GM12864 (cell line): Measurements from ENCODE around the gene HCRT.

Experiments
- DNase-seq: peaks from one replicate; pipeline ENCODE4 v3.0.0-alpha.2; 2011; ENCODE audit warnings: low read depth
- H3K4me3 ChIP-seq: 2 replicates; pipeline ENCODE4 v1.5.1; 2011; ENCODE audit warnings: mild to moderate bottlenecking, low read depth, low read length, control low read depth
- CTCF ChIP-seq: IDR thresholded peaks from 2 replicates; pipeline ENCODE4 v1.5.1; 2011; ENCODE audit warnings: low read depth, mild to moderate bottlenecking, moderate library complexity, low read length, control low read depth, inconsistent platforms; ENCODE audit errors: missing control alignments

Gene HCRT

GRCh38 chr17:42136654-42137051 is 48.6 kb downstream of the HCRT start:
- H3K4me3 ChIP-seq = no peak overlapping the region

GRCh38 chr17:42135664-42136653 is 49.3 kb downstream of the HCRT start:
- no peak overlapping the region for H3K4me3 ChIP-seq
- TF ChIP-seq CTCF = no peak
- DNase-seq = no peak

More at GRCh38 chr17:42136654-42137051, 48.6 kb downstream of the HCRT start:
- DNase-seq = no peak
- TF ChIP-seq CTCF = no peak

GRCh38 chr17:42135151-42135550 is 50.1 kb downstream of the HCRT start:
- DNase-seq = no peak
- no peak for TF ChIP-seq CTCF
- no peak overlapping the region for H3K4me3 ChIP-seq
